Peyer's patch (tissue), 4 donors: ENCODE data around the gene DAAM2. TPM values are rescaled to one million over a fixed set of nuclear protein-coding genes. Genes with fewer than 3 reads are reported as not detected.
A peak's percentile ranks its signal among the peaks of the same experiment; 100 is the strongest.

Experiments used
- DNase-seq, 3 donors: peaks; one replicate each; pipeline ENCODE4 v3.0.0-alpha.2; 2017 to 2019
- H3K27ac ChIP-seq, 4 donors: fragments of 200-600 bp; sonication (generic); one replicate each; pipeline ENCODE4 v1.5.1; 2016 to 2019
- H3K27me3 ChIP-seq, 2 donors: fragments of 200-600 bp; sonication (generic); one replicate each; pipeline ENCODE4 v1.5.1; 2019
- H3K36me3 ChIP-seq, 3 donors: fragments of 200-600 bp; sonication (generic); one replicate each; pipeline ENCODE4 v1.5.1; 2016 to 2019
- H3K4me1 ChIP-seq, 4 donors: fragments of 200-600 bp; sonication (generic); one replicate each; pipeline ENCODE4 v1.5.1; 2016 to 2019
- H3K4me3 ChIP-seq, 4 donors: fragments of 200-600 bp; sonication (generic); 1 replicate in 3 of 4; 2 replicates in 1 of 4; pipeline ENCODE4 v1.5.1; 2016 to 2019; ENCODE audit warnings: mild to moderate bottlenecking in 1 of 4
- H3K9me3 ChIP-seq, 4 donors: fragments of 200-600 bp; sonication (generic); one replicate each; pipeline ENCODE4 v1.5.1; 2016 to 2019; ENCODE audit warnings: mild to moderate bottlenecking in 1 of 4
- POLR2A ChIP-seq, 2 donors: fragments of 450-650 bp; IDR thresholded peaks; one replicate each; pipeline ENCODE4 v1.5.1; 2017; ENCODE audit warnings: antibody characterized with exemption in 2 of 2, mild to moderate bottlenecking in 2 of 2, moderate library complexity in 2 of 2
- total RNA-seq, 4 donors: library from RNA; depleted of rRNA; stranded (reverse); fragments of >200 nt; gene quantifications; one replicate each; pipeline ENCODE4 v1.1.0, GENCODE V29; 2016
- TF ChIP-seq, protein P1 (sequence below), 6 experiments: fragments of 450-650 bp in 4 of 6; fragments of 200-600 bp in 2 of 6; sonication (generic) in 1 of 6; IDR thresholded peaks; one replicate each; pipeline ENCODE4 v1.5.1; 2017 to 2019; ENCODE audit warnings: antibody characterized with exemption in 6 of 6, mild to moderate bottlenecking in 3 of 6, moderate library complexity in 1 of 6

The DAAM2 gene
- total RNA-seq, 4 donors from 2014 or later = 8.8 to 178 (median 22.5) TPM

DNA sequence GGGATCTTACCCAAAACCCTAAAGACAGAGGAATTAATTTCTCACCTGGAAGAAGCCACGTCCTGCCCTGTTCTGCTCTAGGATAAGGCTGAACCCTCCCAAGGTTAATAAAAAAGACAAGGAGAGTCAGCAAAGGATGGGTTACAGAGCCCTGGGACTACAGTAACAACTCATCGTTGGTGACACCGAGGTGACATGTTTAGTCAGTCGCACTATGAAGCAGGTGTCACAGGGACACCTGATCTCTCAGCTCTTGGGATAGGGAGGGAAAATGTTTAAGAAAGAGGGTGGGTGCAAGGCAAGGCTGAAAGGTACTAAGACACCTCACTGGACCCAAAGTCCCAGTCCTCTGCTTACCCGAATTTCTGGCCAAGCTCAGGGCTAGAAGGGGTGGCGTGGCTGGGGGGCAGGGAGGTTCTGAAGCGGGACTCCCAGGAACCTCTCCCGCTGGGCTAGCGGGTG, 141.5 kb downstream of the DAAM2 start:
- DNase-seq = no peak
- H3K9me3 ChIP-seq = no peaks in the 10 kb centered on the region
- H3K27me3 ChIP-seq = no peaks in the 10 kb centered on the region
- TF ChIP-seq, protein P1, sequence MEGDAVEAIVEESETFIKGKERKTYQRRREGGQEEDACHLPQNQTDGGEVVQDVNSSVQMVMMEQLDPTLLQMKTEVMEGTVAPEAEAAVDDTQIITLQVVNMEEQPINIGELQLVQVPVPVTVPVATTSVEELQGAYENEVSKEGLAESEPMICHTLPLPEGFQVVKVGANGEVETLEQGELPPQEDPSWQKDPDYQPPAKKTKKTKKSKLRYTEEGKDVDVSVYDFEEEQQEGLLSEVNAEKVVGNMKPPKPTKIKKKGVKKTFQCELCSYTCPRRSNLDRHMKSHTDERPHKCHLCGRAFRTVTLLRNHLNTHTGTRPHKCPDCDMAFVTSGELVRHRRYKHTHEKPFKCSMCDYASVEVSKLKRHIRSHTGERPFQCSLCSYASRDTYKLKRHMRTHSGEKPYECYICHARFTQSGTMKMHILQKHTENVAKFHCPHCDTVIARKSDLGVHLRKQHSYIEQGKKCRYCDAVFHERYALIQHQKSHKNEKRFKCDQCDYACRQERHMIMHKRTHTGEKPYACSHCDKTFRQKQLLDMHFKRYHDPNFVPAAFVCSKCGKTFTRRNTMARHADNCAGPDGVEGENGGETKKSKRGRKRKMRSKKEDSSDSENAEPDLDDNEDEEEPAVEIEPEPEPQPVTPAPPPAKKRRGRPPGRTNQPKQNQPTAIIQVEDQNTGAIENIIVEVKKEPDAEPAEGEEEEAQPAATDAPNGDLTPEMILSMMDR (IDR thresholded peaks at IDR 0.05) = no peak
- TF ChIP-seq POLR2A (IDR thresholded peaks at IDR 0.05) = no peak
- peaks cover 0 to 11% (median 0%) of the 10 kb centered on the region in 4 donors for H3K4me1 ChIP-seq
- H3K4me3 ChIP-seq = peak overlapping the region; percentile 39 to 97 (median 66)
- H3K27ac ChIP-seq = peak overlapping the region; percentile 70 to 87 (median 81)
- no peaks in the 10 kb centered on the region for H3K36me3 ChIP-seq

DNA sequence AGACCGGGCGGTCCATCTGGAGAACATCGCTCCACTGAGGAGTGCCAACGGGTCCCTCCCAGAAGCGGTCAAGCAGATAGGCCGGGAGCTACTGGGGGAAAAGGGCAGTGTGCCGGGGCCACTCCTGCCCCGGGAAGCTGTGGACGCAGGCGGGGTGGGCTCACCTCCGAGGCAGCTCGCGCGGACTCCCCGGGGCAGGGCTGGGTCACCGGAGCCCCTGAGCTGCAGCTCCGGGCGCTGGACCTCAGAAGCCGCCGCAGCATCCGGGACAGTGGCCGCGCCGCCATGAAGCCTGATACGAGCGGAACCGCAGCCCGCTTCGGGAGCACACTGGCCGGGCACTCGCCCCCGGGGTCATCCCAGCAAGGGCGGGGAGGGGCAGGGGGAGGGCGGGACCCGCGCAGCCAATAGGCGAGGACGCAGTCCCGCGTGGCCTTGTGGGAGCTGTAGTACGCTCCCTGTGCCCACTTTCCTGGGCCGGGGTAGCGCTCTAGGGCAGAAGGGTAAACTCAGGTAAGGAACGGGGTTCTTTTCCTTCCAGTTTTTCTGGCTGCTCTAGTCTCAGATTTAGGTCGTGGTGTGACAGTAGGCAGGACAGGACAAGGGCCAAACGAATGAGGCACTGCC, 142.1 kb downstream of the DAAM2 start, which contains the start of gene MOCS1:
TSS of gene MOCS1 (minus strand) at position 332 of the 627 bp plus-strand sequence. CDS start at position 287, 45 bp downstream.
- peaks cover 0 to 11% (median 0%) of the 10 kb centered on the region in 4 donors for H3K4me1 ChIP-seq
- H3K27me3 ChIP-seq = no peaks in the 10 kb centered on the region
- no peaks in the 10 kb centered on the region for H3K36me3 ChIP-seq
- peak; percentile 21 to 89 (median 88) for DNase-seq
- no peaks in the 10 kb centered on the region for H3K9me3 ChIP-seq
- H3K27ac ChIP-seq = peak within 1 kb of the TSS; percentile 70 to 87 (median 81)
- H3K4me3 ChIP-seq = peak within 1 kb of the TSS; percentile 39 to 97 (median 66)
- peak; percentile 59 to 75 for TF ChIP-seq POLR2A (IDR thresholded peaks at IDR 0.05)
- TF ChIP-seq, protein P1 (IDR thresholded peaks at IDR 0.05) = no peak

DNA sequence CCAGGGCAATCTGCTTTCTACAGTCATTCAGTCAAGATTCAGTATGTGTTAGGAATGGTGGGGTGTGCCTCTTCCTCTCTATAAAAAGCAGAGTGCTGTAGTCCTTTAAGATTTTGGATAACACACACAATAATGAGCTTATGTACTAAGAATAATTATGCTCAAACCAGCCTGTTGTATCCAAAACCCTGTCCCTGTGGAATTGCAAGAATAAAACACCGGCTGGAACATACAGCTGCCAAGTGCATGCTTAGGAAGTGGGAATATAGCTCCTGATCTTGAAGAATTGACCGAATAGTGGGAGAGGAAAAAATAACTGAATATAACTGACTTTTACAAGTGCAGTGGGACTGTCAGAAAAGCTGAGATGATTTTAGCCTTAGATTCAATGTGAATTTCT, 143.1 kb downstream of the DAAM2 start:
- no peak for DNase-seq
- H3K36me3 ChIP-seq = no peaks in the 10 kb centered on the region
- H3K27me3 ChIP-seq = no peaks in the 10 kb centered on the region
- no peak overlapping the region for H3K27ac ChIP-seq
- no peak overlapping the region for H3K4me3 ChIP-seq
- no peaks in the 10 kb centered on the region for H3K9me3 ChIP-seq
- TF ChIP-seq POLR2A (IDR thresholded peaks at IDR 0.05) = no peak
- TF ChIP-seq, protein P1 (IDR thresholded peaks at IDR 0.05) = no peak
- peaks cover 0 to 11% (median 0%) of the 10 kb centered on the region in 4 donors for H3K4me1 ChIP-seq

DNA sequence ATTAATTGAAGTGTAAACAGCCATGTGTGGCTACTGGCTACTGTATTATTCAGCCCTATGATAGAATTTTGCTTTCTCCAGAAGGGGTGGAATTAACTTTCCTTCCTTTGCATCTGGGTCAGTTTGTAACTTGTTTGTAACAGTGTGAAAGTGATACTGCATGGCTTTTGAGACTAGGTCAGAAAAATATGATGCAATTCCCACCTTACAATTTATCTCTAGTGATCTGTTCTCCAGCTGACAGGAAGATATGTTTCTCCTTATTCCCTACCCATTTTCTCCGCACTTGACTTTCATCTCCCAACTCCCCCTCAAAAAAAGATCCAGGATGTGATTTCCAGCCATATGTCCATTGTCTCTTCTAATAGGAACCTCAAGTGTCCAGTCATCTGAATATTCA, 144.7 kb downstream of the DAAM2 start:
- Histone ChIP-seq H3K27me3 (no peaks in the 10 kb centered on the region), H3K27ac (no peak overlapping the region), H3K4me1 (peaks cover 0 to 11% (median 0%) of the 10 kb centered on the region in 4 donors), H3K9me3 (no peaks in the 10 kb centered on the region), H3K4me3 (no peak overlapping the region), H3K36me3 (no peaks in the 10 kb centered on the region)
- DNase-seq = no peak
- TF ChIP-seq, protein P1 (IDR thresholded peaks at IDR 0.05) = no peak
- TF ChIP-seq POLR2A (IDR thresholded peaks at IDR 0.05) = no peak

DNA sequence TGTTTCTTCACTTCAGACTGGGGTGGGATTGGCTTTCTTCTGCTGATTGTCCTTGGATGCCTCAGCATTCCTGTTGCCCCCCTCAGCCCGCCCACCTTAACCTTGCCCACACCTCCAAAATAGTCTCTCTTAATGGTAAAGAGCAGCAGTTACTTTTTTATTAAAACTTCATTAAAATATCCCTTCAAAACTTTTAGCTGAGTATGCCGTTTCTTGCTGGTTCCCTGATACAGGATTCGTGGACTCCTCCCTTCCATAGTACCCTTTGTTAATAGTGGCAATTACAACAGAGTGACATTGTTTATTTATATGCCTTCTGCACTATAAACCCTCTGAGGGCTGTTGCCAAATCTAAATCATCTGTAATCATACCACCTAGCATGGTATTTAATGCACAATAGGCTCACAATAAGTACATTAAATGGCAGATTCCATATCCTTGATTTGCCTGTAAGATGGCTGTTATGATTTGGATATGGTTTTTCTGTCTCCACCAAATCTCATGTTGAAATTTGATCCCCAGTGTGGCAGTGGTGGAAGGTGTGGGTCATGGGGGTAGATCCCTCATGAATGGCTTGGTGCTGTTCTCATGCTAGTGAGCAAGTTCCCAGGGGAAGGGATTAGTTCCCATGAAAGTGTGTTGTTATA, 145.6 kb downstream of the DAAM2 start:
- no peaks in the 10 kb centered on the region for H3K36me3 ChIP-seq
- H3K27ac ChIP-seq = peak overlapping the region in 1 of 4 donors; percentile 21
- DNase-seq = no peak
- TF ChIP-seq POLR2A (IDR thresholded peaks at IDR 0.05) = no peak
- TF ChIP-seq, protein P1 (IDR thresholded peaks at IDR 0.05) = no peak
- H3K4me1 ChIP-seq = peaks cover 0 to 5% (median 0%) of the 10 kb centered on the region in 4 donors
- no peaks in the 10 kb centered on the region for H3K27me3 ChIP-seq
- no peak overlapping the region for H3K4me3 ChIP-seq
- H3K9me3 ChIP-seq = no peaks in the 10 kb centered on the region
